ENCODE data around the gene CLCN5.

DNA sequence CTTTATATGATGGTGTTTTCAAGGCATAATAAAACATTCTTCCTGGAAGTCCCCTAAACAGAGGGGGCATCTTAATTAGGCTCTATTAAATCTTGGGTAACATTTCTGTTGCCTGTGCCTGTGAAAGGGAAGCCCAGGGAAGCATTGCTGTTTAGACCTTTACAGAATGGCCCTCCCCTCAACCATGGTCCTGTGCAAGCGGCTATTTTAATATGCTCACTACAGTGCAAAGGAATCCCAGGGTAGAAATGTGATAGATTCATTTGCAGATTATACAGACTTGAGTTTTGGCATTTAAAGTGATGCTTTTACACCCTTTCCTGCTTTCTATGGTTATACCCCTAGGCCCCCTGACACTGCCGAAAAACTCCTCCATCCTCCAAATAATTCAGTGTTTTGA lies 65.3 kb downstream of the CLCN5 start:
- TF ChIP-seq, protein P1, sequence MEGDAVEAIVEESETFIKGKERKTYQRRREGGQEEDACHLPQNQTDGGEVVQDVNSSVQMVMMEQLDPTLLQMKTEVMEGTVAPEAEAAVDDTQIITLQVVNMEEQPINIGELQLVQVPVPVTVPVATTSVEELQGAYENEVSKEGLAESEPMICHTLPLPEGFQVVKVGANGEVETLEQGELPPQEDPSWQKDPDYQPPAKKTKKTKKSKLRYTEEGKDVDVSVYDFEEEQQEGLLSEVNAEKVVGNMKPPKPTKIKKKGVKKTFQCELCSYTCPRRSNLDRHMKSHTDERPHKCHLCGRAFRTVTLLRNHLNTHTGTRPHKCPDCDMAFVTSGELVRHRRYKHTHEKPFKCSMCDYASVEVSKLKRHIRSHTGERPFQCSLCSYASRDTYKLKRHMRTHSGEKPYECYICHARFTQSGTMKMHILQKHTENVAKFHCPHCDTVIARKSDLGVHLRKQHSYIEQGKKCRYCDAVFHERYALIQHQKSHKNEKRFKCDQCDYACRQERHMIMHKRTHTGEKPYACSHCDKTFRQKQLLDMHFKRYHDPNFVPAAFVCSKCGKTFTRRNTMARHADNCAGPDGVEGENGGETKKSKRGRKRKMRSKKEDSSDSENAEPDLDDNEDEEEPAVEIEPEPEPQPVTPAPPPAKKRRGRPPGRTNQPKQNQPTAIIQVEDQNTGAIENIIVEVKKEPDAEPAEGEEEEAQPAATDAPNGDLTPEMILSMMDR (IDR thresholded peaks at IDR 0.05), result no peak
- TF ChIP-seq POLR2A (IDR thresholded peaks at IDR 0.05), result no peak

All from heart left ventricle (tissue), 13 donors.